A673 (cell line): ENCODE data around the gene GUCY1A1. TPM values are rescaled to one million over a fixed set of nuclear protein-coding genes. Genes with fewer than 3 reads are reported as not detected.
A peak's percentile ranks its signal among the peaks of the same experiment; 100 is the strongest.

Experiments
- BruUV-seq: library from RNA; stranded (reverse); fragments of 400-500 nt; replicated peaks from 2 replicates; lab custom pipeline; 2021; lab: Mats Ljungman, UMichigan
- CTCF ChIA-PET: fragments of 300-600 bp; sonication (Branson Sonifier 250); formaldehyde crosslinking; loops from one replicate; lab custom pipeline; 2022; ENCODE audit warnings: antibody characterized with exemption; lab: Charles Lee
- POLR2A ChIA-PET: fragments of 300-600 bp; sonication (Branson Sonifier 250); formaldehyde crosslinking; loops from one replicate; lab custom pipeline; 2022; ENCODE audit warnings: antibody characterized with exemption; ENCODE audit not compliant: low non-redundant PET; lab: Charles Lee
- DNase-seq: peaks from one replicate; pipeline ENCODE4 v3.0.0-alpha.2; 2015; ENCODE audit warnings: low spot score
- H3K27ac ChIP-seq: fragments of 200-600 bp; sonication (generic); 2 replicates; pipeline ENCODE4 v1.5.1; 2016; ENCODE audit warnings: mixed run types, low read depth, mild to moderate bottlenecking, mixed read lengths, antibody characterized with exemption, low read length; ENCODE audit not compliant: poor library complexity, severe bottlenecking
- H3K27me3 ChIP-seq: fragments of 200-600 bp; sonication (generic); replicated peaks from 2 replicates; pipeline ENCODE4 v1.6.1; 2017; ENCODE audit warnings: mixed run types, low read depth, mild to moderate bottlenecking, mixed read lengths, antibody characterized with exemption, low read length; ENCODE audit not compliant: insufficient read depth, poor library complexity
- H3K36me3 ChIP-seq: fragments of 200-600 bp; sonication (generic); 2 replicates; pipeline ENCODE4 v1.6.1; 2016; ENCODE audit warnings: mixed run types, mild to moderate bottlenecking, mixed read lengths, antibody characterized with exemption, low read length; ENCODE audit not compliant: insufficient read depth, poor library complexity, severe bottlenecking
- H3K4me1 ChIP-seq: fragments of 200-600 bp; sonication (generic); 2 replicates; pipeline ENCODE4 v1.6.1; 2017; ENCODE audit warnings: mixed run types, mild to moderate bottlenecking, mixed read lengths, antibody characterized with exemption, low read length; ENCODE audit not compliant: insufficient read depth, poor library complexity, severe bottlenecking
- H3K4me3 ChIP-seq: fragments of 200-600 bp; sonication (generic); 2 replicates; pipeline ENCODE4 v1.5.1; 2016; ENCODE audit warnings: low read depth, mixed run types, mild to moderate bottlenecking, mixed read lengths, low read length; ENCODE audit not compliant: poor library complexity, severe bottlenecking
- H3K9me3 ChIP-seq: fragments of 200-600 bp; sonication (generic); 2 replicates; pipeline ENCODE4 v1.6.1; 2016; ENCODE audit warnings: mixed run types, low read depth, mild to moderate bottlenecking, mixed read lengths, antibody characterized with exemption, low read length; ENCODE audit not compliant: poor library complexity, severe bottlenecking
- CTCF ChIP-seq: fragments of 300-800, 200-600 bp; sonication (generic); conservative IDR thresholded peaks from 2 replicates; pipeline ENCODE4 v1.5.1; 2017; ENCODE audit warnings: low read depth, mild to moderate bottlenecking, antibody characterized with exemption, low read length, moderate library complexity, mixed read lengths
- EZH2 ChIP-seq: fragments of 200-600 bp; sonication (generic); IDR thresholded peaks from 2 replicates; pipeline ENCODE4 v1.6.1; 2017; ENCODE audit warnings: borderline replicate concordance, low read depth, mild to moderate bottlenecking, mixed read lengths, antibody characterized with exemption, low read length; ENCODE audit not compliant: poor library complexity, severe bottlenecking
- intact Hi-C: fragments of 100-400 bp; cut with micrococcal nuclease; formaldehyde crosslinking; loops from one replicate; pipeline ENCODE4 v1.10.0; 2022; ENCODE audit not compliant: unreplicated experiment
- total RNA-seq: library from RNA; stranded (reverse); gene quantifications from 2 replicates; pipeline ENCODE4 v1.2.3, GENCODE V29; 2021

GUCY1A1 gene
- total RNA-seq, 1 experiment from 2014 or later = 0.37 TPM

- ChIA-PET CTCF (no interaction called here), POLR2A (no interaction called here)
- TF ChIP-seq CTCF (no peak), EZH2 (no peak)
- BruUV-seq = no TSS peak
- Histone ChIP-seq H3K36me3 (no peaks in the 10 kb centered on the region), H3K27ac (no peak overlapping the region), H3K4me1 (no peaks in the 10 kb centered on the region), H3K27me3 (no peaks in the 10 kb centered on the region), H3K9me3 (no peaks in the 10 kb centered on the region), H3K4me3 (no peak overlapping the region)
- DNase-seq = no peak
- intact Hi-C loops = no loop called here
These were observed 40.1 kb upstream of the GUCY1A1 start for GRCh38 chr4:155626561-155626960.

- intact Hi-C loops = no loop called here
- ChIA-PET CTCF (interaction anchor here (0.6 to 0.8 kb wide), 2 partner anchors 47 to 83 kb away, joined by 3 to 4 read pairs; no protein-coding TSS in a partner anchor), POLR2A (interaction anchor here (0.6 kb wide), 1 partner anchor 75 kb away, joined by 5 read pairs; no protein-coding TSS in a partner anchor)
- BruUV-seq = no TSS peak
- no peak for TF ChIP-seq CTCF
- TF ChIP-seq EZH2 = no peak
- H3K4me1 ChIP-seq = no peaks in the 10 kb centered on the region
- H3K4me3 ChIP-seq = no peak overlapping the region
- no peaks in the 10 kb centered on the region for H3K27me3 ChIP-seq
- H3K27ac ChIP-seq = no peak overlapping the region
- DNase-seq = peak; percentile 18
- H3K36me3 ChIP-seq = no peaks in the 10 kb centered on the region
- H3K9me3 ChIP-seq = no peaks in the 10 kb centered on the region
These were observed 37.3 kb upstream of the GUCY1A1 start for GRCh38 chr4:155629183-155629825.

GRCh38 chr4:155629956-155630355, 36.7 kb upstream of the GUCY1A1 start:
- Histone ChIP-seq H3K27ac (no peak overlapping the region), H3K4me1 (no peaks in the 10 kb centered on the region), H3K27me3 (no peaks in the 10 kb centered on the region), H3K36me3 (no peaks in the 10 kb centered on the region), H3K9me3 (no peaks in the 10 kb centered on the region), H3K4me3 (no peak overlapping the region)
- POLR2A ChIA-PET = no interaction called here
- CTCF ChIA-PET = interaction anchor here (0.6 kb wide), 1 partner anchor 46 kb away, joined by 4 read pairs; no protein-coding TSS in a partner anchor
- TF ChIP-seq CTCF = no peak
- TF ChIP-seq EZH2 = no peak
- BruUV-seq = no TSS peak
- DNase-seq = no peak
- intact Hi-C loops = no loop called here
